Coronary artery (tissue), 2 donors: Measurements from ENCODE around the gene ANKZF1.
A peak's percentile ranks its signal among the peaks of the same experiment; 100 is the strongest.
"Not testable (repeated sequence)": the region's sequence is repeated elsewhere in the genome, so short reads cannot be mapped to it uniquely, and the experiment has no call there.

ENCODE experiments used
- DNase-seq: peaks from one replicate; pipeline ENCODE4 v3.0.0-alpha.2; 2017; ENCODE audit warnings: low spot score
- H3K27ac ChIP-seq, 2 donors: fragments of 200-600 bp; sonication (generic); one replicate each; pipeline ENCODE4 v1.5.1; 2016 to 2019
- H3K4me3 ChIP-seq: fragments of 200-600 bp; sonication (generic); 2 replicates; pipeline ENCODE4 v1.5.1; 2016; ENCODE audit warnings: mild to moderate bottlenecking, moderate library complexity
- CTCF ChIP-seq: fragments of 200-600 bp; sonication (generic); IDR thresholded peaks from one replicate; pipeline ENCODE4 v1.5.1; 2019; ENCODE audit warnings: antibody characterized with exemption

Gene ANKZF1

DNA sequence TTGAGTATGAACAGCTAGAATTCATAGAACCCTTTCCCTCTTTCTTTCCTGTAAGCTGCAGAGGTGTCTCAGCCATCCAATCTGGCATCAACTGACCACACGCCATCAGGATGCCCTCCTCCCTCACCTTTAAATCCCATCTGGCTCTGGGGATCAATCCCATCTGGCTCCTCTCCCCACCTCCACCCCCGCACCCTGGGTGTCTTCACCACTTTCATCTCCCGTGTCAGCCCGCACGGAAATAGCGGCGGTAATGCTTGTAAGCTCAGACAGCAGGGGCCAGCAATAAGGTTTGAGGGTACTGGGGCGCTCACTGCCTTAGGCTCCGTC, 22.9 kb downstream of the ANKZF1 start:
- no peak for TF ChIP-seq CTCF
- no peak for DNase-seq
- H3K27ac ChIP-seq: peak overlapping the region; percentile 76 to 92
- H3K4me3 ChIP-seq: peak overlapping the region; percentile 87

DNA sequence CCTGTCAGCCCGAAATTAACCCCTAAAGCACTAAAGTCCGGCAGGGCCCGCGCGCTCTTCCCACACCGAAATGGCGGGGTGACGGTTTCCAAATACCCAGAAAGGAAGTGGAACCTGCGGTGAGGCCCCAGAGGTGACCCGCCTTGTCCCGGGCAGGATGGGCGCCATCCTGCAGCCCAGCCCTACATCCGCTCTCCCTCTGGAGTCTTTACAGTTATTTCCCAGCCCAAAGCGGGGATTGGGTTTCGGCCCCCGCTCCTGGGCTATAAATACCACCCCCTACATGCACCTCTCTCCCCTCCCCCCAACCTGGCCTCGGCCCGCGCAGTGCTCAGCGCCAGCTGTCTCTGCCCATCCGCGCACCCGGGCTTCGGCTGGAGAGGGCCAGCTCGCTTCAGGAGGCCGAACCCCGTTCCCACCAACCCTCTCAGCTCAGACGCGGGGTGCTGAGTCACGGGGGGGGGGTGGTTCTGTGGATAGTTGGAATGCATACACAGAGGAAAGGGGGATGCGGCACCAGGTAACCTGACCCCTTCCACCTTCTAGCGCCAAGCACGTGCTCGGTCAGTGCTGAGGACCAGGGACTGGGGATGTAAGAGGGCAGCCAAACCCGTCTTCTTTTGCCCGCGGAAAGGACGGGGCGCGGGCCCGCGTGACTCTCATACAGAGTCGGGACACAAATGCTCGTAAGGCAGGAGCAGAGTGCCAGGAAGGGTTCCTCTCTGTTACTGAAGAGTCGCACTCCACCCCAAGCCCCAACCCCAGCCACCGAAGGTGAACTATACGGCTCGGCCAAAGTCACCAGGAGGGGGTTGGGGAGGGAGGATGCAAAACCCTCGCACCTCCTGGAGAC, 23.5 kb downstream of the ANKZF1 start, which contains the start of gene TUBA4B:
Gene TUBA4B, plus strand, starts transcription at position 344 of the 853 bp plus-strand sequence. Its CDS starts 165 bp downstream, at position 509.
- DNase-seq: peak; percentile 84
- peak within 1 kb of the TSS; percentile 87 for H3K4me3 ChIP-seq
- no peak for TF ChIP-seq CTCF
- peak within 1 kb of the TSS; percentile 76 to 92 for H3K27ac ChIP-seq

- DNase-seq: peak; percentile 90
- H3K27ac ChIP-seq: peak within 1 kb of the TSS; percentile 76 to 92
- H3K4me3 ChIP-seq: peak within 1 kb of the TSS; percentile 87
- no peak for TF ChIP-seq CTCF
Observed at GRCh38 chr2:219253753-219254589, 24.4 kb downstream of the ANKZF1 start, which contains the start of gene TUBA4A. Gene TUBA4A (minus strand): TSS chr2:219253918. CDS start chr2:219253858, 60 bp downstream.

GRCh38 chr2:219254590-219255201, 25.1 kb downstream of the ANKZF1 start:
- no peak for TF ChIP-seq CTCF
- Histone ChIP-seq H3K27ac (peak overlapping the region; percentile 76 to 92), H3K4me3 (peak overlapping the region; percentile 87)
- DNase-seq: no peak

DNA sequence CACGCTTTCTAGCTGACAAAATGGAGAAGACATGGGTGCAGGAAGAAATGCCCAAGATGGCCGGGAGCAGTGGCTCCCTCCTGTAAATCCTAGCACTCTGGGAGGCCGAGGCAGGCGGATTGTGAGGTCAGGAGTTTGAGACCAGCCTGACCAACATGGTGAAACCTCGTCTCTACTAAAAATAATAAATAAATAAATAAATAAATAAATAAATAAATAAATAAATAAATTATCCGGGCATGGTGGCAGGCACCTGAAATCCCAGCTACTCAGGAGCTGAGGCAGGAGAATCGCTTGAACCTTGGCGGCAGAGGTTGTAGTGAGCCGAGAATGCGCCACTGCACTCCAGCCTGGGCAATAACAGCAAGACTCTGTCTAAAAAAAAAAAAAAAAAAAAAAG, 29.3 kb downstream of the ANKZF1 start:
- H3K27ac ChIP-seq, DNase-seq, H3K4me3 ChIP-seq: not testable (repeated sequence)

- no peak for TF ChIP-seq CTCF
- no peak for DNase-seq
- no peak overlapping the region for H3K27ac ChIP-seq
- H3K4me3 ChIP-seq: no peak overlapping the region
Observed at GRCh38 chr2:219261024-219261855, 31.6 kb downstream of the ANKZF1 start.
